Mesenchymal stem cell (in vitro differentiated cells and primary cell): ENCODE measurements around the gene LAIR2.

Experiments
- DNase-seq: peaks from one replicate; pipeline ENCODE4 v3.0.0-alpha.2; 2013
- H2AFZ ChIP-seq: one replicate; pipeline ENCODE4 v1.6.1; 2013; ENCODE audit warnings: low read depth, mild to moderate bottlenecking, control low read depth, inconsistent platforms, low read length, moderate library complexity
- H2AK5ac ChIP-seq: 2 replicates; pipeline ENCODE4 v1.6.1; 2013; ENCODE audit warnings: low read length, moderate library complexity, mild to moderate bottlenecking, inconsistent platforms; ENCODE audit not compliant: severe bottlenecking
- H2BK120ac ChIP-seq: one replicate; pipeline ENCODE4 v1.6.1; 2013; ENCODE audit warnings: low read depth, mild to moderate bottlenecking, inconsistent platforms, low read length, moderate library complexity
- H2BK12ac ChIP-seq, 2 experiments: one replicate each; pipeline ENCODE4 v1.6.1; 2013; ENCODE audit warnings: inconsistent platforms in 2 of 2, low read length in 2 of 2, mild to moderate bottlenecking in 2 of 2, moderate library complexity in 2 of 2, control low read depth in 1 of 2
- H2BK15ac ChIP-seq: one replicate; pipeline ENCODE4 v1.6.1; 2013; ENCODE audit warnings: mild to moderate bottlenecking, low read depth, inconsistent platforms; ENCODE audit not compliant: poor library complexity, severe bottlenecking
- H2BK5ac ChIP-seq: 2 replicates; pipeline ENCODE4 v1.6.1; 2013; ENCODE audit warnings: low read depth, mild to moderate bottlenecking, low read length, control low read depth, inconsistent platforms; ENCODE audit not compliant: poor library complexity, severe bottlenecking
- H3K14ac ChIP-seq, 2 experiments: one replicate each; pipeline ENCODE4 v1.6.1; 2013; ENCODE audit warnings: inconsistent platforms in 2 of 2, low read length in 2 of 2, control low read depth in 1 of 2, mild to moderate bottlenecking in 1 of 2, moderate library complexity in 1 of 2
- H3K18ac ChIP-seq, 2 experiments: one replicate each; pipeline ENCODE4 v1.6.1; 2013; ENCODE audit warnings: inconsistent platforms in 2 of 2, low read length in 2 of 2, control low read depth in 1 of 2, low read depth in 1 of 2, mild to moderate bottlenecking in 1 of 2
- H3K23ac ChIP-seq, 2 experiments: one replicate each; pipeline ENCODE4 v1.6.1; 2013; ENCODE audit warnings: inconsistent platforms in 2 of 2, low read length in 2 of 2, mild to moderate bottlenecking in 2 of 2, moderate library complexity in 2 of 2, control low read depth in 1 of 2
- H3K27ac ChIP-seq: 2 replicates; pipeline ENCODE4 v1.5.1; 2013; ENCODE audit warnings: mild to moderate bottlenecking, moderate library complexity, low read length, control low read depth, inconsistent platforms; ENCODE audit not compliant: poor library complexity, severe bottlenecking
- H3K27me3 ChIP-seq, 2 experiments: 2 replicates each; pipeline versions ENCODE4 v1.6.1 to v1.7.0; 2013; ENCODE audit warnings: low read length in 2 of 2, mild to moderate bottlenecking in 2 of 2, moderate library complexity in 2 of 2, control low read depth in 1 of 2, inconsistent platforms in 1 of 2; ENCODE audit not compliant: control insufficient read depth in 1 of 2, insufficient read depth in 1 of 2
- H3K36me3 ChIP-seq, 2 experiments: 2 replicates each; pipeline versions ENCODE4 v1.6.1 to v1.7.0; 2013; ENCODE audit warnings: low read length in 2 of 2, control low read depth in 1 of 2, inconsistent platforms in 1 of 2, low read depth in 1 of 2, mild to moderate bottlenecking in 1 of 2; ENCODE audit not compliant: insufficient read depth in 2 of 2, control insufficient read depth in 1 of 2
- H3K4ac ChIP-seq, 2 experiments: one replicate each; pipeline ENCODE4 v1.6.1; 2013; ENCODE audit warnings: inconsistent platforms in 2 of 2, low read length in 2 of 2, mild to moderate bottlenecking in 2 of 2, moderate library complexity in 2 of 2, control low read depth in 1 of 2, low read depth in 1 of 2
- H3K4me1 ChIP-seq: 2 replicates; pipeline ENCODE4 v1.6.1; 2013; ENCODE audit warnings: low read depth, low read length, control low read depth; ENCODE audit not compliant: control insufficient read depth, insufficient read depth
- H3K4me2 ChIP-seq: 2 replicates; pipeline ENCODE4 v1.6.1; 2013; ENCODE audit warnings: low read length, mild to moderate bottlenecking, inconsistent platforms; ENCODE audit not compliant: poor library complexity, severe bottlenecking
- H3K4me3 ChIP-seq, 2 experiments: 2 replicates each; pipeline versions ENCODE4 v1.5.1 to v1.7.0; 2013; ENCODE audit warnings: low read length in 2 of 2, mild to moderate bottlenecking in 2 of 2, control low read depth in 1 of 2, low read depth in 1 of 2; ENCODE audit not compliant: insufficient read depth in 1 of 2
- H3K79me1 ChIP-seq: replicated peaks from 2 replicates; pipeline ENCODE4 v1.6.1; 2013; ENCODE audit warnings: mild to moderate bottlenecking, control low read depth, low read length, inconsistent platforms; ENCODE audit not compliant: poor library complexity, severe bottlenecking
- H3K9ac ChIP-seq: 2 replicates; pipeline ENCODE4 v1.7.0; 2013; ENCODE audit warnings: mild to moderate bottlenecking, low read length, moderate library complexity
- H3K9me3 ChIP-seq: 2 replicates; pipeline ENCODE4 v1.7.0; 2013; ENCODE audit warnings: mild to moderate bottlenecking, low read length; ENCODE audit not compliant: control insufficient read depth
- H4K8ac ChIP-seq: one replicate; pipeline ENCODE4 v1.6.1; 2013; ENCODE audit warnings: inconsistent platforms, mild to moderate bottlenecking, low read length, moderate library complexity
- H4K91ac ChIP-seq: one replicate; pipeline ENCODE4 v1.6.1; 2013; ENCODE audit warnings: mild to moderate bottlenecking, low read length, inconsistent platforms
- WGBS: methylation state at CpG from one replicate; pipeline ENCODE4 v1.1.7; 2013; ENCODE audit warnings: mixed read lengths; 5-methylcytosine and 5-hydroxymethylcytosine counted together

LAIR2 gene

GRCh38 chr19:54463531-54464043, 39.0 kb upstream of the LAIR2 start, which contains the start of gene LENG9:
LENG9 (minus strand) TSS chr19:54463778; CDS start chr19:54463526, 252 bp downstream.
- peak within 1 kb of the TSS; percentile 94 for H3K4me2 ChIP-seq
- peak within 1 kb of the TSS; percentile 98 for H4K8ac ChIP-seq
- H3K79me1 ChIP-seq = peaks cover 5% of the 10 kb centered on the region
- no peaks in the 10 kb centered on the region for H3K9me3 ChIP-seq
- H3K27ac ChIP-seq = peak within 1 kb of the TSS; percentile 98
- H3K36me3 ChIP-seq = peaks cover 36 to 50% of the 10 kb centered on the region in 2 experiments
- H2AK5ac ChIP-seq = peak within 1 kb of the TSS; percentile 74
- H3K4ac ChIP-seq = peak within 1 kb of the TSS; percentile 99
- H2BK120ac ChIP-seq = peak within 1 kb of the TSS; percentile 93
- peak within 1 kb of the TSS; percentile 99 to 100 for H3K18ac ChIP-seq
- H4K91ac ChIP-seq = peak within 1 kb of the TSS; percentile 100
- H3K27me3 ChIP-seq = no peaks in the 10 kb centered on the region
- peak within 1 kb of the TSS; percentile 94 for H2BK5ac ChIP-seq
- H2AFZ ChIP-seq = peak within 1 kb of the TSS; percentile 46
- peak within 1 kb of the TSS; percentile 87 for H3K9ac ChIP-seq
- peak within 1 kb of the TSS; percentile 72 to 79 for H2BK12ac ChIP-seq
- peaks cover 47% of the 10 kb centered on the region for H3K4me1 ChIP-seq
- DNase-seq = peak; percentile 100
- H3K14ac ChIP-seq = peak within 1 kb of the TSS; percentile 8 to 100
- WGBS = 1% methylated on average over 41 of the region's 41 CpGs
- H3K4me3 ChIP-seq = peak within 1 kb of the TSS; percentile 70 to 80
- H3K23ac ChIP-seq = peak within 1 kb of the TSS in 1 of 2 experiments; percentile 100
- peak within 1 kb of the TSS; percentile 93 for H2BK15ac ChIP-seq

- Histone ChIP-seq H2AK5ac (no peak overlapping the region), H4K8ac (peak overlapping the region; percentile 4), H3K4me2 (peak overlapping the region; percentile 94), H2AFZ (peak overlapping the region; percentile 31), H3K4ac (peak overlapping the region; percentile 64 to 66), H3K27me3 (no peaks in the 10 kb centered on the region), H2BK12ac (no peak overlapping the region), H3K27ac (peak overlapping the region; percentile 98), H2BK15ac (no peak overlapping the region), H2BK5ac (peak overlapping the region; percentile 94), H3K9ac (peak overlapping the region; percentile 63), H3K9me3 (no peaks in the 10 kb centered on the region), H3K4me1 (peaks cover 42% of the 10 kb centered on the region), H3K4me3 (peak overlapping the region; percentile 60 to 80), H3K79me1 (peaks cover 4% of the 10 kb centered on the region), H3K36me3 (peaks cover 30 to 45% of the 10 kb centered on the region in 2 experiments), H3K23ac (no peak overlapping the region), H3K18ac (peak overlapping the region; percentile 64 to 89), H2BK120ac (no peak overlapping the region), H4K91ac (no peak overlapping the region), H3K14ac (no peak overlapping the region)
- peak; percentile 92 for DNase-seq
- 1% methylated on average over 26 of the region's 26 CpGs for WGBS
These were observed 38.5 kb upstream of the LAIR2 start for GRCh38 chr19:54464044-54464629.

- peak overlapping the region; percentile 88 for H4K8ac ChIP-seq
- peaks cover 4% of the 10 kb centered on the region for H3K79me1 ChIP-seq
- H2AFZ ChIP-seq = peak overlapping the region; percentile 76
- peak; percentile 90 for DNase-seq
- peak overlapping the region; percentile 94 for H3K4me2 ChIP-seq
- no peaks in the 10 kb centered on the region for H3K9me3 ChIP-seq
- peak overlapping the region; percentile 93 for H2BK15ac ChIP-seq
- H3K14ac ChIP-seq = no peak overlapping the region
- peak overlapping the region; percentile 85 for H4K91ac ChIP-seq
- H2BK12ac ChIP-seq = peak overlapping the region in 1 of 2 experiments; percentile 85
- H3K27me3 ChIP-seq = peaks cover 0 to 5% of the 10 kb centered on the region in 2 experiments
- peak overlapping the region; percentile 63 for H3K9ac ChIP-seq
- H3K36me3 ChIP-seq = peaks cover 24 to 38% of the 10 kb centered on the region in 2 experiments
- H2BK120ac ChIP-seq = peak overlapping the region; percentile 58
- H3K4me1 ChIP-seq = peaks cover 35% of the 10 kb centered on the region
- H3K4ac ChIP-seq = peak overlapping the region; percentile 66 to 71
- peak overlapping the region; percentile 98 for H3K27ac ChIP-seq
- peak overlapping the region; percentile 94 for H2BK5ac ChIP-seq
- 20% methylated on average over 71 of the region's 87 CpGs for WGBS
- no peak overlapping the region for H2AK5ac ChIP-seq
- H3K4me3 ChIP-seq = peak overlapping the region; percentile 60 to 80
- no peak overlapping the region for H3K23ac ChIP-seq
- H3K18ac ChIP-seq = peak overlapping the region; percentile 55 to 92
These were observed 37.8 kb upstream of the LAIR2 start for GRCh38 chr19:54464630-54465425.
